Raji (cell line): ENCODE results near the gene FES.

Source experiments
- POLR2A ChIP-seq: IDR thresholded peaks from 2 replicates; pipeline ENCODE4 v1.6.1; 2011; ENCODE audit warnings: low read depth, low read length, control low read depth; ENCODE audit not compliant: insufficient read depth

FES gene

GRCh38 chr15:90879730-90880366, 4.5 kb upstream of the FES start:
- no peak for TF ChIP-seq POLR2A

- TF ChIP-seq POLR2A: no peak
Observed at GRCh38 chr15:90880381-90881145, 3.7 kb upstream of the FES start.

- TF ChIP-seq POLR2A: no peak
Observed at GRCh38 chr15:90881181-90881977, 2.9 kb upstream of the FES start.

GRCh38 chr15:90881978-90882721, 2.2 kb upstream of the FES start:
- TF ChIP-seq POLR2A: no peak

- no peak for TF ChIP-seq POLR2A
Observed at GRCh38 chr15:90882781-90883525, 1.4 kb upstream of the FES start.

- TF ChIP-seq POLR2A: no peak
Observed at GRCh38 chr15:90883526-90883975, 753 bp upstream of the FES start.

GRCh38 chr15:90884719-90885431, 571 bp downstream of the FES start:
- TF ChIP-seq POLR2A: no peak

GRCh38 chr15:90885432-90886290, 1.4 kb downstream of the FES start:
- TF ChIP-seq POLR2A: no peak

- no peak for TF ChIP-seq POLR2A
Observed at GRCh38 chr15:90886291-90886614, 1.9 kb downstream of the FES start.

GRCh38 chr15:90887037-90887481, 2.8 kb downstream of the FES start:
- TF ChIP-seq POLR2A: no peak

GRCh38 chr15:90889313-90889730, 5.0 kb downstream of the FES start:
- no peak for TF ChIP-seq POLR2A

- no peak for TF ChIP-seq POLR2A
Observed at GRCh38 chr15:90889736-90890456, 5.6 kb downstream of the FES start.
